Activated CD8-positive, alpha-beta memory T cell treated with anti-CD3 and anti-CD28 coated beads for 48 hours (primary cell): Measurements from ENCODE around the gene TMEM63A.
"Not testable (repeated sequence)": the region's sequence is repeated elsewhere in the genome, so short reads cannot be mapped to it uniquely, and the experiment has no call there.

Experiments used
- DNase-seq, 3 experiments: peaks; one replicate each; pipeline ENCODE4 v3.0.0-alpha.2; 2020; ENCODE audit warnings: low read depth in 2 of 3, low spot score in 2 of 3

Gene TMEM63A

DNA sequence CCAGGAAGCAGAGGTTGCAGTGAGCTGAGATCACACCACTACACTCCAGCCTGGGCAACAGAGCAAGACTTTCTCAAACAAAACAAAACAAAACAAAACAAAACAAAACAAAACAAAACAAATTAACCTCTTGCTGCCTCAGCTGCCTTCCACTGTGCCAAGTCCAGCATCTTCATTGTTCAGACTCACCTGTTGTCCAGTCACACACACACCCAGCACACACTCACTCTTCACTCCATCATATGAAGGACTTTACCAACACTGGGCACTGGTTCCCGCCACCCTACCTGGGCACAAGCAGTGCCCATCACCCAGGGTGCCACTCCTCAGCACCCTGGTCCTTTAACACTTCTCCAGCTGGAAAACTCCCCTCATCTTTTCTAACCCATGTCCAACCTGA lies 27.3 kb upstream of the TMEM63A start:
- no peak for DNase-seq

DNA sequence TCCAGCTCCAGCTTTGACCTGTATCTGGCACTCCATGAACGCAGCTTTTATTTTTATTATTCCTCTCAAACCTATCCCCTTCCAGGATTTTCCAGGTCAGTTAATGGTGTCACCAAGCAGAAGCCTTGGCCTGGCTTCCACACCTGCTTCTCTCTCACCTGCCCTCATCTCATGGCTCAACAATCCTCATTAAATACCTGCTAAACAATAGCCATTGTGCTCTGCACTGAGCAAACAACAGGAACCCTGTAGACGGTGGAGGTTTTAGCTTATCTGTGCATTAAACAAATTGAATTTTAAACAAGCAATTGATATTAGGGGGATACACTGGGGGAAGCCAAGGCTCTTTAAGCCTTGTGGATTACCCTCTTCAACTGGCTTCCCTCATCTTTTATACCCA lies 26.6 kb upstream of the TMEM63A start:
- DNase-seq: no peak

DNA sequence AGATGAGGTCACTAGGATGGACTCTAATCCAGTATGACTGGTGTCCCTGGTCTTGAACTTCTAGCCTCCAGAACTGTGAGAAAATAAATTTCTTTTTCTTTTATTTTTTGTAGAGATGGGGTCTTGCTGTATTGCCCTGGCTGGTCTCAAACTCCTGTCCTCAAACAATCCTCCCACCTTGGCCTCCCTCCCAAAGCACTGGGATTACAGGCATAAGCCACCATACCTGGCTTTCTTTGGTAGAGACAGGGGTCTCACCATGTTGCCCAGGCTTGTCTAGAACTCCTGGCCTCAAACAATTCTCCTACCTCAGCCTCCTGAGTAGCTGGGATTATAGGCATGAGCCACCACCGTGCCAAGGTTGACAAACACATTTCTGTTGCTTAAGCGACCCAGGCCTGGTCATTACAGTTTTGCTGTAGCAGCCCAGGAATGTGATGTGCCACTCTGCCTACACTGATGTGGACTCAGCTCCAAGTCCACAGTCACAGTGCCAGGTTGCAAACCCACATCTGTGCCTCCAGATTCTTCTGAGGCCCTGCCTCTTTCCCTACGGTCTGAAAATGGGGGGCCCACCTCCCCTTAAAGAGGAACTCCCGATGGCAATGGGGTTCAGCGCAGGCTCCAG lies 25.9 kb upstream of the TMEM63A start:
- DNase-seq: no peak

DNA sequence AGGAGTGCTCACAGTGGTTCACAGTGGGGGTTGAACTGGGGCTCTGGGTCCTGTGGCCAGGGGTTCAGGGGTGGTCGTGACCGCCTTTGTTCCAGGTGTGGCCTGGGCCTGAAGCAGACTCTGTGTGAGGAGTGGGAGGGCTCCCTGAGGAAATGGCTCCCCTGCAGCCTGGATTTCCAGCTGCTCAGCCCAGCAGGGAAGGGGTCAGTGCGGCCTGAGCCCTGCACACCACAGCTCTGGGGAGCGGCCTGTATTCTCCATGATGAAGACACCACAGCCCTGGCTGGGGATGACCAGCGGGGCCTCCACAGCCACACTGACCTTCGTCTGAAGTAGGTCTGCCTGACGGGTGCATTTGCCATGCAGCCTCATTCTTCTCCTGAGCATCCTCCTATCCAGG lies 25.2 kb upstream of the TMEM63A start:
- DNase-seq: no peak

DNA sequence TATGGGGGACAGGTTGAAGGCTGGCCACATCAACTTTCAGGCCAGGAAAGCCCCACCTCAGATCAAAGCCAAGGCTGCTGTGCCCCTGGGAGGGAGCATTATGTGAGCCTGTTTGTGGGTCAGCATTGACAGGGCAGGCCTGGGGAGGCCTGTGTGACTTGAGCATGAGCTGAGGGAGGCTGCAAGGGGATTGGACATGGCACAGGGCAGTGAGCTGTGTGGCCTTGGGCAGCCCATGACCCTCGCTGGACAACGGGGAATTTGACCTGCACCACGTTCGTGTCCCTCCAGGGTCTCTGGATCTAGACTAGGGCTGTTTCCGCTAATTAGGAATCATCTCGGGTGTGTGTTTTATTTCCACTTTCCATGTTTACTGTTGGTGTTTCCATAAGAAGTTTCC lies 24.3 kb upstream of the TMEM63A start:
- no peak for DNase-seq

DNA sequence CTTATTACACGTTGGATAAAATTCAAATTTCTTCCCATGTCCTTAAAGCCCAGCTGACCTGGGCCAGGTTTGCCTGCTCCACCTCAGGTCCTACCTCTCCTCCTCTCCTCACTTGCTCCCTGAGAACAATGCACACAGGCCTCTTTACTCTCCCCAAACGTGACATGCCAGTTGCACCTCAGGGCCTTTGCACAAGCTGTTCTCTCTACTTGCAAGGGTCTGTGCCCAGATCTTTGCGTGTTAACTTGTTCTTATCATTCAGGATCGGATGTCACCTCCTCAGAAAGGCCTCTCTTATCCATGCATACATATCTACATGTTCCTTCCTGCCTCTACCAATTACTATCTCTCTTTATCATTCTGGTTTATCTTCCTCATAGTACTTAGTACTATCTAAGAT lies 21.4 kb upstream of the TMEM63A start:
- no peak for DNase-seq

DNA sequence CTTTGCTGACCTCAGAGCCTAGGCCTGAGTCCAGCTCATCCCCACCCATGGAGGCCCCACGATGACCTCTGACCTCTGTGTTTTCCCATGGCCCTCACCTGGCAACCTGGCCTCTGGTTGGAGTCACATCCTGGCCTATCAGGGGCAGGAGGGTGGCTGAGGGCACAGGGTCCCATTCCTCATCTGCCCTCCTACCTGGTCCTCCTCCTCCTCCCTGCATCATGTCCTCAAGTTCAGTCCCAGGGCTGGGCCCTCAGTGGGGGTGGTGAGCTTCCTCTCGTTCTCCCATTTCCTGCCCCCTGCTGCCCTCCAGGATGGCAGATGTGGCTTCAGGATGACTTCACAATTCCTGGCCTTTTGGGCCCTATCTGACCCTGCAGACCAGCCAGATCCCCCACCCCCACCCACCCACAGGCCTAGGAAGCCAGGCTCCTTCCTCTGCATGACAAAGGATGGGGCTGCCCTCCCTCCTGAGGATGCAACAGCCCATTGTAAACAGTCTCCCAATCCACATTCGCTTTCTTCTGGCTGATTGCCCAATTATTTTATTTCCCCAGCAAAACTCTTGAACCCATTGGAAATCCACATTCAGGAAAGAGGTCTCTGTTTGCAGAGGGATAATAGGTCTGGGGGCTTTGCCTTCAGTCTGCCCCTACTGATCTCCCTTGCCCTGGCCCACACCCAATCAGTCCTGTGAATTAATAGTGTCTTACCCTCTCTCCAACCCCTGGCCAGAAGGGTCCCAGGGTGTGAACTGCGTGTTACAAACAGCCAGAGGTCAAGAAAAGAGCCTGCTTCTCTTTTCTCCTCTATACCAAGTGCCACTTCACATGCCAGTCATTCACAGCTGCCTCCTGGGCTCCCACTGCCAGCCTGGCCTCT lies 17.1 kb upstream of the TMEM63A start:
- no peak for DNase-seq

DNA sequence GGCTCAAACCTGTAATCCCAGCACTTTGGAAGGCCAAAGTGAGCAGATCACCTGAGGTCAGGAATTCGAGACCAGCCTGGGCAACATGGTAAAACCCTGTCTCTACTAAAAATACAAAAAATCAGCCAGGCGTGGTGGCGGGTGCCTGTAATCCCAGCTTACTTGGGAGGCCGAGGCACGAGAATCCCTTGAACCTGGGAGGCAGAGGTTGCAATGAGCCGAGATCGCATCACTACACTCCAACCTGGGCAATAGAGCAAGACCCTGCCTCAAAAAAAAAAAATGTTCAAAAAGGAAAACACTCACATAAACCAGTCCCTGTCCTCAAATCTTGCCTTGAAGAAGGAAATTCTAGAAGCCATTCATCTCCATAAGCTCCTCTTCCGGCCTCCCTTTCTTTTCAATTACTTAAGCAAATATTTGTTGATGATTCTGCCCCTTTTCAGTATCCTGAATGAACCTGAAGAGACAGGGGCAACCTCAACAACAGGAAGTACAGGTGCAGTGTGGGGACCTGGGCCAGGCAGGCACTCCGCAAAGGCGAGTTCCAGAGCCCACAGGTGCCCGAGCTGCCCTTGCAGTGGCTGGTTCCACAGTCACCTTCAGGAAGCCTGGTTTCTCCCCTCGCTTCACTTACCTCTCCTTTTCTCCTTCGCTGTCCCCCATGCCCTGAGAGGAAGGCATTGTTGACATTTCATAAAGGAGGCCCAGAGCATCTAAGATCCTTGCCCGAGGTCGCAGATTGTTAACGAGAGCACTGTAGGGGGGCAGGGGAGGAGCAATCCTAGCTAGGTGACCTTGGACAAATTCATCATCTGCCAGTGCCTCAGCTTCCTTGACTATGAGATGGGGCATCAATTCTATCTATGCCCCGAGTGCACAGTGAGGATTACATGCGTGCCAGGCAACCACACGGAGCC lies 15.7 kb upstream of the TMEM63A start:
- no peak for DNase-seq

DNA sequence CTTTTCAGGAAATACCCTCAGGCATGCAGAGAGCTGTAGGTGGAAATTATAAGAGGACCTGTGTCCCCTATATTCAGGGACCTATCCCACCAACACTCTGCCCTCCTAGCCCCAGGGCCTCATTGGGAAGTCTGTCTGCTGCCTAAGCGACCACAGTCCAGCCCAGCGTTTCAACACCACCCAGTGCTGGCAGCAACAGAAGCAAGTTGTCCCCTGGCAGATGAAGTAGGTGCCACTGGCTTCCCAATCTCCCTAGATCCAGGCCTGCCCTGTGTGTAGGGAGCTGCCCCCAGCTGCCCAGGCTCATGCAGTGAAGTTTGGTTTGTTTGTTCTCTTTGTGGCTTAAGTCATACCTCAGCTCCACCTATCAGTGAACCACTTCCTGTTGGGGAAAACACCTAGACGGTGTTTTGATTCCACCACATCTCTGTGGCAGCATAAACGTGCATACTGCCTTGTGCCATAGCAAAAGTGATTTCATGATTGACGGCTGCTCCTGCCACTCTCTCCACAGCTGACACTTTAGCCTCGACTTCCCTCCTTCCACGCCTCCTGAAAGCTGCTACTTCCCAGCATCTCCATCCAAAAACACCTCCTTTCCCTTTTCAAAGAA lies 14.9 kb upstream of the TMEM63A start:
- DNase-seq: peak in 2 of 3 experiments; percentile 18 to 21

DNA sequence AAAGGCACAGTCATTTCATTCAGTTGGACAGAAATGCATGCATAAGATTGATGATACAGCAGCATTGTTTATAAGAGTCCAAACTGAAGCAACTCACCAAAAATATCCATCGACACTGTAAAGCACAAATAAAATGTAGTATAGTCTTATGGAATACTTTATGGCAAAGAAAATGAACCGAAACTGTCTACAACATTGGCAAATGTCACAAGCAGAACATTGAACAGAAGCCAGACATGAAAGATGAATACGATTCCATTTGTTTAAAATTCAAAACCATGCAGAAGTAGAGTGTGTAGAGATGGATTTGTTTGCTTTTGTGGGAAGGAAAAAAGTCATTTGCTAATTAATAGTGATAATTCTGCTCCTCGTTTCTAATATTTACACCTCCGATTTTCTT lies 14.3 kb upstream of the TMEM63A start:
- DNase-seq: no peak

DNA sequence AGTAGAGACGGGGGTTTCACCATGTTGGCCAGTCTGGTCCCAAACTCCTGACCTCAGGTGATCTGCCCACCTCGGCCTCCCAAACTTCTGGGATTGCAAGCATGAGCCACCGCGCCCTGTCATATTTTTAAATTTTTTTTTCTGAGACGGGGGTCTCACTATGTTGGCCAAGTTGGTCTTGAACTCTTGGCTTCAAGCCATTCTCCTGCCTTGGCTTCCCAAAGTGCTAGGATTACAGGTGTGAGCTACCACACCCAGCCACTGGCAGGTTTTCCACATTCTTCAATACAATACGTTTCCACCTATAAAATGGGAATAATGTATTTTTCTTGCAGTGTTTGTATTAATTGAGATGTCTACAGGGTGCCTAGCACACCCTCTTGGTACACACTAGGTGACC lies 10.1 kb upstream of the TMEM63A start:
- no peak for DNase-seq

DNA sequence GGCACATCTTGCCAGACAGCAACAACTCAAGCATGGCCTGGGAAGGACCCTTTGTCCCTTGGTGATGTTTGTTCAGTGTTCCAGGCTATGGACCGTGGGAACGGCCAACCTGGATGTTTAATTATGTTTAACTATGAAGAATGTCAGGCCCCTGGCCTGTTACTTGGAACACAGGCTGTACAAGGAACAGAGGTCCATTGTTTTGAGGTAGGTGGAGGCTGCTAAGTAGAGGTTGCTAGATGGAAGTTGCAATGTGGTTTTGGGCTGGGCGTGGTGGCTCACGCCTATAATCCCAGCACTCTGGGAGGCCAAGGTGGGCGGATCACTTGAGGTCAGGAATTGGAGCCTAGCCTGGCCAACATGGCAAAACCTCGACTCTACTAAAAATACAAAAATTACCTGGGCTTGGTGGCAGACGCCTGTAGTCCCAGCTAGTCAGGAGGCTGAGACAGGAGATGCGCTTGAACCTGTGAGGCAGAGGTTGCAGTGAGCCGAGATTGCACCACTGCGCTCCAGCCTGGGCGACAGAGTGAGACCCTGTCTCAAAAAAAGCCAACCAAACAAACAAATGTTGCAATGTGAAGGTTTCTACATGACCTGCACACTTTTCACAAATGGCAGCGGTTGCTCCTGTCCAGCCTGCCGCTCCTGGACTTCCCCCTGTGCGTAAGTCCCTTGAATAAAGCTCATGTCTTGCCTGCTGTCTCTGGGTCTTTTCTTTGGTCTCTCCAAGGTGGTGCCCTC lies 9.2 kb upstream of the TMEM63A start:
- no peak for DNase-seq

DNA sequence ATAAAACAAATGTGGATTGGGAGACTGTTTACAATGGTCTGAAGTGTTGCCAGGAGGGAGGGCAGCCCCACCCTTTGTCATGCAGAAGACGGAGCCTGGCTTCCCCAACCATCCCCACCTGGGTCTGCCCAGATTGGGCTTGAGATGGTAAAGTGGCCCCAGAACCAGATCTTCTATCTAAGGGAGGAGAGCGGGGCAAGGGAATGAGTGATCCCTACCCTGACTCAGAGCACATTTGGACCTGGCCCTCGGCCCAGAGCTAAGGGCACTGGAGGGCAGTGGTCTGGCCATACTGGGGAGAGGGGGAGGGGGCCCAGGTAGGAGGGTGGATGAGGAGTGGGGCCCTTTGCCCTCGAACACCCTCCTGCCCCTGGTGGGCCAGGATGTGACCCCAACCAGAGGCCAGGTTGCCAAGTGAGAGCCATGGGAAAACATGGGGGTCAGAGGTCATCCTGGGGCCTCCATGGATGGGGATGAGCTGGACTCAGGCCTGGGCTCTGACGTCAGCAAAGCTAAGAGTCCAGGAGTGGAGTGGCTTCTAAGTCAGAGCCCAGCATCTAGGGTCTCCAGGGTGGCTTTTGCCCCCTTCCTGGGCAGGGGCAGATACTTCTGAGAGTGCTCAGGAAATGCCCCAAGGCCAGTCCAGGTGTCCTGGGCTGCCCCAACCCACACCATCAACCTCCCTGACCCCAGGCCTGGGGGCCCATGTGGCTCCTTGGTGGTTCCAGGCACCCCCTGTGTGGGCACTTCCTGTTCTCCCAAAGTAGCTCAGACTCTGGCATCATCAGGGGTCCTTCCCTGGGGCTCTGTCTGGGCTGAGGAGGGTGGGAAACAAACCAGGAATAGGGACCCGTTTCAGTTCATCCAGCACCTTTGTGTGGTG lies 8.4 kb upstream of the TMEM63A start:
- DNase-seq: no peak

DNA sequence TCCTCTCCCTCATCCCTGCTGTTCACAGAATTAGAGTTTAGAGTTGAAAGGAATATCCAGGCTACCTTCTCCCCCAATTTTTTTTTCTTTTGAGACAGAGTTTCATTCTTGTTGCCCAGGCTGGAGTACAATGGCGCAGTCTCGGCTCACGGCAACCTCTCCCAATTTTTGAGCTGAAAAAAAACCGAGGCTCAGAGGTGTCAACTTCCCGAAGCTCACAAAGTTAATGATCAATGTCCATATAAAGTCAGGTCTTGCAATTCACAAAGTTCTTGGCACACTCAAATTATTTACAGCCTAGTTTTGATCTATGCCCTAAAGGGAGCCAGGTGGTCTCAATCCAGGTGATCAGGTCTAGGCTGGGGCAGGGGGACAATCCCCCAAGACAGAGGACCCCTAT lies 7.6 kb upstream of the TMEM63A start:
- no peak for DNase-seq

DNA sequence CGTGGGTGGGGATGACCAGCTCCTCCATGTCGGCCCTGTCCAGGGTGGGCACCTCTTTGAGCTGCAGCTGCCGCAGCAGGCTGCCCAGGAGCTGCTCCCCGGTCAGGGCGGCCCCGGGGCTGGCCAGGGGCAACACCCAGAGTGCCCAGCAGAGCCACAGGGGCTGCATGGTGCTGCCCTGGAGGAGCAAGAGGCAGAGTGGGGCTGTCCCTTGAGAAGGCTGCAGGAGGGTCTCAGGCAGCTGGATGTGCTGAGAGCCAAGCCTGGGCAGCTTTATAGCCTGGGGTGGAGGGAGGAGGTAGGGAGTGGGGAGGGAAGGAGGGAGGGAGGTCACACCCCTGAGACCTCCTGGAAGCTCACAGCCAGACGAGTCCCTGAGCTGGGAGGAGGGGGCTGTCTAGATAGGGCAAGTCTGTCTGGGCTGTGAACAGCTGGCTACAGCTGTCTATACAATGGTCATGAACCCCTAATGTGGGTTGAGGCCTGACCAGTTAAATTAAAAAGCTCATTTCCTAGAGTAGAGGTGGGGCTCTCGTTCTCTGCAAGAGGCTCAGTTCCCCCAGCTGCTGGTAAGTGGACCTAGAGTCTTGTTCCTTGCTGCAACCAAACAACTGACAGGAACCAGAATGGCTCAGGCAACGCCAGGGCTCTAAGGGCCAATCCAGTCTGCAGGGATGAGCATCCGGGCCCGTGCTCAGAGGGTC lies 6.9 kb upstream of the TMEM63A start, which contains the start of gene LEFTY1:
TSS of gene LEFTY1 (minus strand) at position 249 of the 704 bp plus-strand sequence. CDS start at position 169, 80 bp downstream.
- no peak for DNase-seq

DNA sequence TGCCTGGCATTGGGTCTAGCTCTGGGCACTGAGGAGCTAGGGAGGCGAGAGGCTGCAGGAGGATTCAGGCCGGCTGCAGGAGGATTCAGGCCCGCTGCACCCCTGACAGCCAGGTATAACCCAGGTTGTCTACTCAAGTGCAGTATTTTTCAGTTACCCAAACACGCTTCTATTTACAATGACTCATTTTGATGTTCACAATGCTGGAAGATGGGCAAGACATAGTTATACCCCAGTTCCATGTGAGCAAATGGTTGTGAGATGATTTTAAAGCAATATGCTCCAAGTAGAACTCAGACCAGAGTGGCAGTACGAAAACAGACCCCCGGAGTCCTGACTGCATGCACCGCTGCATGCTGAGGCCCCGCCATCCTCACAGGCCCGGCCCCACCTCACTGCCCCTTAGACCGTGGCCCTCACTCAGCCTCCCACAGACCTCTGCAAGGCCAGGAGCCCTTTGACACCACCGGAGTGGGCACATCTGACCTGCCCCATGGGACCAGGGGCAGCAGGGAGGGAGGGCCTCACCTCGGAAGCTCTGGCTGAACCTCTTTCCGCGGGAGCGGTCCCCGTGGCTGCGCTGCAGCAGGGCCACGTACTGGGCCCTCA lies 6.2 kb upstream of the TMEM63A start:
- DNase-seq: no peak

DNA sequence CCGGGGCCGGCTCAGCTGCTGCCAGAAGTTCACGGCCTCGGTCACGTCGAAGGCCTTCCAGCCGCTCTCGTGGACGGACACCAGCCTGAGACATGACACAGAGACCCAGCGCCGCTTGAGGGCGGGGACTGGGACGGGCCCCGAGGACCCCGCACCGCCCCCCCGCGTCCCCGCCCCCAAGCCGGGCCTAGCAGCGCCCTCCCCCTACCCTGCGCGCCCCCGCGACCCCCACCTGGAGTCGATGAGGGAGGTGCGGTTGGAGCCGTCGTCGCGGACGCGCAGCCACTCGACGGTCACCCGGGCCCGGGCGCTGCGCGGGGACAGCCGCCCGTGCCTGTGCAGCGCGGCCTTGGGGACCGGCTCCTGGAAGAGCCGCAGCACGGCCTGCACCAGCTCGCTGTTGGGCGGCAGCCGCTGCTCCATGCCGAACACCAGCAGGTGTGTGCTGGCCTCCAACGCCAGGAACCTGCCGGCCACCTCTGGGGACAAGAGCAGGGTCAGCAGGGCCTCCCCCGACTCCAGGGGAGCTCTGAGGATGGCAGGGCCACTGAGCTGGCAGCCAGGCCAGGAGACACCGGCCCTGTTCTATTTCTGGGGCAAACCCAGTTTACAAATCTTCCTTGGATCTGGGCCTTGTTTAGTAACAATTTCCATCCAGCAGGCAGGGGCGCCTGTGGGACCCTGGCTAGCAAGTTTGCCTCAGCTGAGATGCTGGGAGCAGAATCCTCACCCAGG lies 5.5 kb upstream of the TMEM63A start:
- DNase-seq: not testable (repeated sequence)

DNA sequence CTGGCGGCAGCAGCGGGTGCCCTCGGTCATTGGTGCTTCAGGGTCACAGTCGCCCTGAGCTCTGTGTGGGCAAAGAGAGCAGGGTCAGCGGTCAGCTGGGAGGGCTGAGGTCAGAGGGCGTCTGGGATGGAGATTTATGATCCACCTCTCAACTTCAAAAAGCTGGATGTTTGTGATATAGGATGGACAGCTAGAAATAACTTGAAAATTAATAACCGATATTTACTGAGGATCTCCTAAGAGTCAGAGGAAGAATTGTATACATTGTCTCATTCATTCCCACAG lies 4.8 kb upstream of the TMEM63A start:
- DNase-seq: no peak
